Measurements from ENCODE around the gene LMAN1L. TPM values are rescaled to one million over a fixed set of nuclear protein-coding genes. Genes with fewer than 3 reads are reported as not detected.

LMAN1L gene
- total RNA-seq, 3 donors from 2014 or later = 0.32 to 0.60 (median 0.55) TPM

DNA sequence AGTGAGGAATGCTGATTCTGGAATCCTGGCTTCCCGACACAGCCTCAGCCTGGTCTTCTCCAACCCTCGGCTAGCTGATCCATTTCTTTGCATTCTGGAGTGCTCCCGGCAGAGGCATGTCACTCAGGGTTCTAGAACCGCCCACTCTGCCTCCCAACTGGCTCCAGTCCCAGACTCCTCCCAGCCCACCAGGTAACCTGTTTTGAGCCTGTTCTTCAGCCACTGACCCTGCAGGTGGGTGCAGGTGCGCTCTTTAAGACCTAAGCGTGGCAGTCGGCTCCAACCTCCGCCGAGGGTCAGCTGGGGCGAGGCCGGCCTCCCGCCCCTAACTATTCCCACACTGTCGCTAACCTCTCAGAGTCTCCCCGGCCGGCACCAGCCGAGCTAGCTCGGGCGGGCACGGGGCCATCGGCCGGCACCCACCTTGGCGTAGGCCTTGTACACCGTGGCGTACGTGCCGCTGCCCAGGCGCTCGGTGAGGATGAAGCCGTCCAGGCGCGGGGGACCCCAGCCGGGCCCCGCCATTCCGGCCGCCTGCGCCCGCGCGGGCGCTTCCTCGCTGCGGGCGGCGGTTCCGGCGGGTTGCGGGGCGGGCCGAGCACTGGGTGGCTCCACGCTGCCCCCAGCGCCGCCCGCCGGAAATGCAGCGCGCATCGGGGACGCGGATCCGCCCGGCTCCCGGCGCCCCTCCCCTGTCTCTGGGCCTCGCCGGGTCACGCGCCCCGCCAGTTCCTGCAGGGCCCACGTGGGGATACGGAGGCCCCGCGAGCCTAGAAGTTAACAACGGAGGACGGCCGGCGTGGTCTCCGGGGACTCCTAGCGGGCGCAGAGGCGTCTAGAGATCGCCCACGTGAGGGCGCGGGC lies 30.2 kb downstream of the LMAN1L start, which contains the start of gene ULK3:
ULK3 (minus strand) TSS at position 576 of the 864 bp plus-strand sequence; CDS start at position 525, 51 bp downstream.
- DNase-seq (peak; percentile 93 to 95 (median 94)), ATAC-seq (peak; percentile 93)
- Histone ChIP-seq H3K9me3 (no peaks in the 10 kb centered on the region), H3K4me3 (peak within 1 kb of the TSS; percentile 45), H3K4me1 (ENCODE audit: low read depth) (peaks cover 20% of the 10 kb centered on the region), H3K36me3 (ENCODE audit: low read depth) (no peaks in the 10 kb centered on the region)
- intact Hi-C loops (cut with DNase I, micrococcal nuclease) = no loop called here
- TF ChIP-seq, protein P1, sequence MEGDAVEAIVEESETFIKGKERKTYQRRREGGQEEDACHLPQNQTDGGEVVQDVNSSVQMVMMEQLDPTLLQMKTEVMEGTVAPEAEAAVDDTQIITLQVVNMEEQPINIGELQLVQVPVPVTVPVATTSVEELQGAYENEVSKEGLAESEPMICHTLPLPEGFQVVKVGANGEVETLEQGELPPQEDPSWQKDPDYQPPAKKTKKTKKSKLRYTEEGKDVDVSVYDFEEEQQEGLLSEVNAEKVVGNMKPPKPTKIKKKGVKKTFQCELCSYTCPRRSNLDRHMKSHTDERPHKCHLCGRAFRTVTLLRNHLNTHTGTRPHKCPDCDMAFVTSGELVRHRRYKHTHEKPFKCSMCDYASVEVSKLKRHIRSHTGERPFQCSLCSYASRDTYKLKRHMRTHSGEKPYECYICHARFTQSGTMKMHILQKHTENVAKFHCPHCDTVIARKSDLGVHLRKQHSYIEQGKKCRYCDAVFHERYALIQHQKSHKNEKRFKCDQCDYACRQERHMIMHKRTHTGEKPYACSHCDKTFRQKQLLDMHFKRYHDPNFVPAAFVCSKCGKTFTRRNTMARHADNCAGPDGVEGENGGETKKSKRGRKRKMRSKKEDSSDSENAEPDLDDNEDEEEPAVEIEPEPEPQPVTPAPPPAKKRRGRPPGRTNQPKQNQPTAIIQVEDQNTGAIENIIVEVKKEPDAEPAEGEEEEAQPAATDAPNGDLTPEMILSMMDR (IDR thresholded peaks at IDR 0.05) = peak; percentile 94

DNA sequence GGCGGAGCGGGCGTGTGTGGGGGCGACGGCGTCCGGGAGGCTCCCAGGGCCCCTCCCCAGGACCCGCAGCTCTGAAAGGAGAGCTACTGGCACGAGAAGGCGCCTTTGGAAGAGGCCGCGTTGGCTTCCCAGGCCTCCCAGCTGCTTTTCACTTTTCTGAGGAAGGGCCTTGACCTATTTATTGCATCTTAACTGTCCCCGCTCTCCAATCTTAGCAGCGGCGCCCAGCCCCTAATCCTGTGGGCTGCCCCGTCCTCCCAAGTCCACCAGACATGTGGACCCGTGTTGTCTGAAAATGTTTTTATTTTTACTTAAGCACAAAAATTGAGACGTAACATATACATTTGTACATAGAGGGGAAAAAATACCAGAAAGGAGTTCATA lies 30.8 kb downstream of the LMAN1L start:
- Histone ChIP-seq H3K9me3 (no peaks in the 10 kb centered on the region), H3K4me1 (ENCODE audit: low read depth) (peaks cover 20% of the 10 kb centered on the region), H3K36me3 (ENCODE audit: low read depth) (no peaks in the 10 kb centered on the region), H3K4me3 (no peak overlapping the region)
- TF ChIP-seq, protein P1 (IDR thresholded peaks at IDR 0.05) = no peak
- no peak for ATAC-seq
- intact Hi-C loops (cut with DNase I, micrococcal nuclease) = no loop called here
- no peak for DNase-seq

DNA sequence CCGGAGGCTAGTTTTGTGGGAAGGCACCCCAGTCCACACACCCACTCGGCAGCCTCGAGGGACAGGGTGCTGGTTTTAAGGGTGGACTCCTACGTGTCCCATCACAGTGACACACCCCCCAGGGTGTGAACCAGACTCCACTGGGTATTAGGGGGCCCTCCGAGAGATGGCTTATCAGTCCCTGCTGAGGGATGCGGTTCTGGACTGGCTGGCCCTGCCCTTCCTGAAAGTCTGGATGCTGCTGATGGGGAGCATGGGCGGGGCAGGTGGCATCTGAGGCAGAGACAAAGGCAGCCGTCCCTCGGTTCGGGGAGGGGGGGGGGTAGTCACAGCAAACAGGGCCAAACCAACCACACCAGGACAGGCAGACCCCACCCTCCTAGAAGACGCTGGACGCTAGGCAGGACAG lies 31.3 kb downstream of the LMAN1L start:
- no peaks in the 10 kb centered on the region for H3K36me3 ChIP-seq (ENCODE audit: low read depth)
- intact Hi-C loops (cut with DNase I, micrococcal nuclease) = no loop called here
- H3K4me3 ChIP-seq = no peak overlapping the region
- DNase-seq (no peak), ATAC-seq (no peak)
- no peaks in the 10 kb centered on the region for H3K9me3 ChIP-seq
- TF ChIP-seq, protein P1 (IDR thresholded peaks at IDR 0.05) = no peak
- H3K4me1 ChIP-seq (ENCODE audit: low read depth) = peaks cover 20% of the 10 kb centered on the region

DNA sequence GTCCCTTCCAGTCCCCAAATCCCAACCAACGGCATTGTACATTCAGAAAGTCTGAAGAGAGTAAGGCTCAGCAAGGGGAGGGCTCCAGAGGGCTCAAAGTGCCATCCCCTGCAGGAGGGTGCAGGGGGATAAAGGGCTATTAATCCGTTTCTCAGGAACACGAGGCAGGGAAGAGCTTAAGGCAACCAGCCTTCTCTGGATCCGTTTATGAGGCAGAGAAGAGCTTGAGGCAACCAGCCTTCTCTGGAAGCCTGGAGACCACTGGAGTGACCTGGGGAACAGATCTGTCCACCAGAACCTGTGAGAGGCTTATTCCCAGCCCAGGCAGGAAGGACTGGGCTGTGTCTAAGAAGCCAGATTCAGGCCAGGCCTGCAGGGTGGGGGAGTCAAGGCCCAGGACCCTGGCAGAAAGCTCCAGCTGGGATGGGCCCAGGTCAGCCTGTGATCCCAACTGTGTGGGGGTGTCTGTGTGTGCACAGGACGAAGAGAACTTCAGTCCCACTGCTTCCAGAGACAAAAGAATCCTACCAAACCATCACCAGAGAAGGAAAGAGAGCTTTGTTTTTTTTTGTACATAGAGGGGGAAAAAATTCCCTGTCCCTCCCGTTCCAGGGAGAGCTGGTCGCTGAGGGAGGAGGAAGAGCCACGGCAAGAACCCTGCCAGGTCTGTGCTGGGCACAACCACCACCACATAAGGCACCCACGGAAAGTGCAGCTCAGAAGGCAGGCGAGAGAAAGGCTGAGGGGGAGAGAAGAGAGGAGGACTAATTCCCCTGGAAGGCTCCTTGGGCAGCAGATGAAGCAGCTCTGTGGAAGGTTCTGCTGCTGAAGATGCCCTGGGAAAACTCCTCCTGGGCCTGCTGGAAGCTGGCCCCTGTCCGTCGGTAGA lies 31.9 kb downstream of the LMAN1L start:
- DNase-seq (no peak), ATAC-seq (no peak)
- TF ChIP-seq, protein P1 (IDR thresholded peaks at IDR 0.05) = no peak
- no peaks in the 10 kb centered on the region for H3K36me3 ChIP-seq (ENCODE audit: low read depth)
- no peak overlapping the region for H3K4me3 ChIP-seq
- H3K9me3 ChIP-seq = no peaks in the 10 kb centered on the region
- peaks cover 20% of the 10 kb centered on the region for H3K4me1 ChIP-seq (ENCODE audit: low read depth)
- intact Hi-C loops (cut with DNase I, micrococcal nuclease) = no loop called here

DNA sequence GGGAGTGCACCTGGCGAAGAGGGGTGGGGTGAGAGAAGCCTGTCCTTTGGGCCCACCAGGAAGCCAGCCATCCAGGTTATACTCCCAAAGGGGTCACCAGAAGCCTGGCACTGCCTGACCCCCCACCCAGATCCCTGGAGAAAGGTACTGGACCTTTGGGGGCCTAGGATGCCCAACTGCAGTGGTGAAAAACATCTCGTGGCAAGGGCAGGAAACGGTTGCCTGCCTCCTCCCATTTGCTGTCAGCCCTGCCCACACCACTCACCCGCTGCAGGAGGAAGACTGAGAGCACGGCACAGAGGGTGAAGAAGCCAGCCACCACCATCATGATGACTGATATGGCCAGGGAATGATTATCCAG lies 32.6 kb downstream of the LMAN1L start:
- H3K36me3 ChIP-seq (ENCODE audit: low read depth) = no peaks in the 10 kb centered on the region
- DNase-seq (no peak), ATAC-seq (no peak)
- H3K4me1 ChIP-seq (ENCODE audit: low read depth) = peaks cover 20% of the 10 kb centered on the region
- intact Hi-C loops (cut with DNase I, micrococcal nuclease) = no loop called here
- no peak overlapping the region for H3K4me3 ChIP-seq
- TF ChIP-seq, protein P1 (IDR thresholded peaks at IDR 0.05) = no peak
- no peaks in the 10 kb centered on the region for H3K9me3 ChIP-seq

All from mucosa of descending colon (tissue), 3 donors.